Breast epithelium (tissue), 3 donors: ENCODE data around the gene POLR1E.

Experiments used
- POLR2A ChIP-seq: fragments of 450-650 bp; IDR thresholded peaks from one replicate; pipeline ENCODE4 v1.6.1; 2016; ENCODE audit warnings: antibody characterized with exemption, mild to moderate bottlenecking, moderate library complexity
- POLR2AphosphoS5 ChIP-seq, 3 donors: sonication (generic); formaldehyde crosslinking; IDR thresholded peaks; one replicate each; pipeline ENCODE4 v1.6.1; 2017; ENCODE audit warnings: antibody characterized with exemption in 3 of 3
- TF ChIP-seq, protein P1 (sequence below), 3 donors: fragments of 450-650 bp; IDR thresholded peaks; one replicate each; pipeline ENCODE4 v1.5.1; 2016 to 2017; ENCODE audit warnings: antibody characterized with exemption in 3 of 3, mild to moderate bottlenecking in 3 of 3, moderate library complexity in 3 of 3

DNA sequence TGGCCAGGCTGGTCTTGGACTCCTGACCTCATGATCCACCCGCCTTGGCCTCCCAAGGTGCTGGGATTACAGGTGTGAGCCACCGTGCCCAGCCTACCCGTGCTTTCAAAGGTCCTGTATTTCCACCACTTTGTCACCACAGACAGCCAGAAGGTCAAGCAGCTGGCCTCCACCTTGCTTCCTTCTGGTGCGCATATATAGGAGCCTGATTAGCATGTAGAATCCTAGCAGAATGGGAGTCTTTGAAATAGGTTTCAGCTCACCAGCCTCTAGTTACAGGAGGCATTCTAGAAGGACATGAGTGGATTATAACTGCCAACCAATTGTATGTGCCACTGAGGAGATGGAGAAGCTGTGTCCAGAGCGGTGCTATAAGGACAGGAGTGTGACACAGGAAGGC, 18.9 kb downstream of the POLR1E start:
- TF ChIP-seq POLR2A (no peak), POLR2AphosphoS5 (IDR thresholded peaks at IDR 0.05) (no peak)
- TF ChIP-seq, protein P1, sequence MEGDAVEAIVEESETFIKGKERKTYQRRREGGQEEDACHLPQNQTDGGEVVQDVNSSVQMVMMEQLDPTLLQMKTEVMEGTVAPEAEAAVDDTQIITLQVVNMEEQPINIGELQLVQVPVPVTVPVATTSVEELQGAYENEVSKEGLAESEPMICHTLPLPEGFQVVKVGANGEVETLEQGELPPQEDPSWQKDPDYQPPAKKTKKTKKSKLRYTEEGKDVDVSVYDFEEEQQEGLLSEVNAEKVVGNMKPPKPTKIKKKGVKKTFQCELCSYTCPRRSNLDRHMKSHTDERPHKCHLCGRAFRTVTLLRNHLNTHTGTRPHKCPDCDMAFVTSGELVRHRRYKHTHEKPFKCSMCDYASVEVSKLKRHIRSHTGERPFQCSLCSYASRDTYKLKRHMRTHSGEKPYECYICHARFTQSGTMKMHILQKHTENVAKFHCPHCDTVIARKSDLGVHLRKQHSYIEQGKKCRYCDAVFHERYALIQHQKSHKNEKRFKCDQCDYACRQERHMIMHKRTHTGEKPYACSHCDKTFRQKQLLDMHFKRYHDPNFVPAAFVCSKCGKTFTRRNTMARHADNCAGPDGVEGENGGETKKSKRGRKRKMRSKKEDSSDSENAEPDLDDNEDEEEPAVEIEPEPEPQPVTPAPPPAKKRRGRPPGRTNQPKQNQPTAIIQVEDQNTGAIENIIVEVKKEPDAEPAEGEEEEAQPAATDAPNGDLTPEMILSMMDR (IDR thresholded peaks at IDR 0.05), result no peak
